GM08714 (cell line): Measurements from ENCODE around the gene TOP2A.
"Not testable (repeated sequence)": the region's sequence is repeated elsewhere in the genome, so short reads cannot be mapped to it uniquely, and the experiment has no call there.

Experiments used
- H3K4me3 ChIP-seq: fragments of 200-500 bp; sonication (Bioruptor generic); 2 replicates; pipeline ENCODE4 v1.5.1; 2014; ENCODE audit warnings: mild to moderate bottlenecking, low read length, inconsistent platforms
- ZNF274 ChIP-seq: IDR thresholded peaks from 2 replicates; pipeline ENCODE4 v1.6.1; 2012; ENCODE audit warnings: mild to moderate bottlenecking, low read depth, low read length

Gene TOP2A

DNA sequence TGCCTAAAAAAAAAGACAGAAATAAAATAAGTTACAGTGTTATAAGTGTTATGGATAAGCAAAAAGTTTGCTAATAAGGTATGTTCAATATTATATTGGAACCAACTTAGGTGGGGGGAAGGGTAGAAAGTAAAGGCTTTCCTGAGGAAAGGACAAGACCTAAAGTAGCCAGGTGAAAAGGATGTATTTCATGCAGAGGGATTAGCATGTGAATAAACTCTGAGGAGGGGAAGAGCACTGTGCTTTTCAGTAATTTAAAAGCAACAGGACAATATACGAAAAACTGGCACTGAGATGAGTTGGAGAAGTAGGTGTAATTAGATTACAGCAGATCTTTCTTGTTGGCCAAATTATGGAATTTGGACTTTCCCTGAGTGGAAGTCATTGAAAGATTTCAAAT lies 7.6 kb downstream of the TOP2A start:
- H3K4me3 ChIP-seq, result no peak overlapping the region
- TF ChIP-seq ZNF274, result no peak

DNA sequence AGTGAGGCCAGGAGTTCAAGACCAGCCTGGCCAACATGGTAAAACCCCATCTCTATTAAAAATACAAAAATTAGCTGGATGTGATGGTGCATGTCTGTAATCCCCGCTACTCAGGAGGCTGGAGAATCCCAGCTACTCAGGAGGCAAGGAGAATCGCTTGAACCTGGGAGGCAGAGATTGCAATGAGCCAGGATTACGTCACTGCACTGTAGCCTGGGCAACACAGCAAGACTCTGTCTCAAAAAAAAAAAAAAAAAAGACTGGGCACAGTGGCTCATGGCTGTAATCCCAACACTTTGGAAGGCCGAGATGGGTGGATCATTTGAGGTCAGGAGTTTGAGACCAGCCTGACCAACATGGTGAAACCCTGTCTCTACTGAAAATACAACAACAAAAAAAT lies 8.2 kb downstream of the TOP2A start:
- H3K4me3 ChIP-seq, result not testable (repeated sequence)

DNA sequence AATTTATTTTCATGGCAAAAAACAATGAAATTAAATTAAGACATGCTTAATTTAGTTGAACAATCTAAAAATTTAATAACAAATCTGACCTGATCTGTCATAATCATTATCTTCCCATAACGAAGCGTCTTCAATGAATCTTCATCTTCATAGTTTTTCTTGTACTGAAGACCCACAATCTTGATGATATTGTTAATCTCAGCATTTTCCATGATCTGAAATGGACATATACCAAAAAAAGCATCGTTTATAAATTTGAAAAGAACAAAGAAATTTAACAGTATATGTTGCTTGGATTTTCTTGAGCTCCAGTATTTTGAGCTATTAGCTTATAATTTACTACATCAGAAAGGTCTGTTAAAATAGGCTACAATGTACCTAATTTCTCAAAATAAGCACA lies 10.2 kb downstream of the TOP2A start:
- no peak for TF ChIP-seq ZNF274
- no peak overlapping the region for H3K4me3 ChIP-seq

DNA sequence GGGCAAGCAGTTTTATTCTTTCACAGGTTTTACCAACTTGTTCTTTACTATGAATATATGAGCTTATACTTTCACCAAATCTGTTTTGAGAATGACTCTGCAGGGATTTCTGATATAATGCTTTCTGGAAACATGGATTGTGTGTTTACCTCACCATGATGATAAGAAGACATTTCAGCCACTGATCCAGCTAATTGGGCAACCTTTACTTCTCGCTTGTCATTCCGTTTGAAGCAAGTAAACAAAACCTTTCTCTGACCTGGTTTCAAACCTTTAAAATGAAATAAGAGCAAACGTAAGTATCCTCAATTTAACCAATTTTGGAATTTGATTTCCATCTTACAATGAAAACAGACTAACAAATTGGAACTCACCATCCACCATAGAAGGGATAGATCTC lies 13.7 kb downstream of the TOP2A start:
- TF ChIP-seq ZNF274, result no peak
- H3K4me3 ChIP-seq, result no peak overlapping the region

DNA sequence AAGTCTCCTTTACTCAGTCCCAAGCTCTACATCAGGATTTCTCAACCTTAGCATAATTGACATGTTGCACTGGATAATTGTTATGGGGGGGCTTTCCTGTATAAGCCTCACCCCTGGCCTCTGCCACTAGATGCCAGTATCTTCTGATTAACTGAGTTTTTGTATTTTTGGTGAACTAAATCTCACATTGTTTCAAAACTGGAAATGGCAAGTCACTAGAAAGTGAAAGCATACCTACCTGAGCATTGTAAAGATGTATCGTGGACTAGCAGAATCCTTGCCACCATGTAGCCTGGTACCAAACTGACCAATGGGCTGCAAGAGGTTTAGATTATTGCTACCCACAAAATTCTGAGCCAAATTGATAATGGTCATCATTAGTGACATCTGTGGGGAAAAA lies 15.0 kb downstream of the TOP2A start:
- no peak for TF ChIP-seq ZNF274
- no peak overlapping the region for H3K4me3 ChIP-seq

DNA sequence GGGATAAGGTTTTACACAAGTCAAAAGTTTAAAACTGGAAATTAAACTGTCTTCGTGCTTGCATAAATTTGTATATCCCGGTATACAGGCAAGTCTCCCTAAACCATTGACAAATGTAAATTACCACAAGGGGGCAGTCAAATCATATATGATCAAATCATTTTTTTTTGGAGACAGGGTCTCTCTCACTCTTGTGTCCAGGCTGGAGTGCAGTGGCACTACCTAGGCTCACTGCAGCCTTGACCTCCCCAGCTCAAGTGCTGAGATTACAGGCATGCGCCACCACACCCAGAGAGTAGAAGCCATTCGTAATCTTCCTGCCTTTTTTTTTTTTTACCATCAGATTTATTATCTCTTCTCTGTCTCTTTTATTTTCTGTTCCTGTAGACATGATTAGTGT lies 18.5 kb downstream of the TOP2A start:
- no peak for TF ChIP-seq ZNF274
- H3K4me3 ChIP-seq, result no peak overlapping the region

DNA sequence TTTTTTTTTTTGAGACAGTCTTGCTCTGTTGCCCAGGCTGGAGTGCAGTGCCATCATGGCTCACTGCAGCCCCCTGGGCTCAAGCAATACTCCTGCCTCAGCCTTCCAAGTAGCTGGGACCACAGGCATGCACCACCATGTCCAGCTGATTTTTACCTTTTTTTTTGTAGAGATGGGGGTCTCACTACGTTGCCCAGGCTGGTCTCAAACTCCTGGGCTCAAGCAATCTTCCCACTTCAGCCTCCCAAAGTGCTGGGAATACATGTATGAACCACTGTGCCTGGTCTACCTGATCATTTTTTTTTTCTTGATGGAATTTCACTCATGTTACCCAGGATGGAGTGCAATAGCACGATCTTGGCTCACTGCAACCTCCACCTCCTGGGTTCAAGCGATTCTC lies 31.1 kb downstream of the TOP2A start:
- H3K4me3 ChIP-seq, result not testable (repeated sequence)

DNA sequence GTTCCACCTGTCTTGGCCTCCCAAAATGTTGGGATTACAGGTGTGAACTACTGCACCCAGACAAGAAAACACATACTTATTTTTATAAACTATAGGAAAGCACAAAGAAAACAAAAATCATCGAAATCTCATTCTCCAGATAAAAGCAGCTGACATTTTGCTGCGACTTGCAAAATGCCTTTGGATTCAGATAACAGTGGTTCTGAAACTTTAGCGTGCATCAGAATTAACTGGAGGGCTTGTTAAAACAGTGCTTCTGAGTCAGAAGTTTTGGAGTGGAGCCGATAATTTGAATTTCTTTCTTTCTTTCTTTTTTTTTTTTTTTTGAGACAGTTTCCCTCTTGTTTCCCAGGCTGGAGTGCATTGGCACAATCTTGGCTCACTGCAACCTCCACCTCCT lies 35.4 kb downstream of the TOP2A start:
- TF ChIP-seq ZNF274, result no peak
- no peak overlapping the region for H3K4me3 ChIP-seq

DNA sequence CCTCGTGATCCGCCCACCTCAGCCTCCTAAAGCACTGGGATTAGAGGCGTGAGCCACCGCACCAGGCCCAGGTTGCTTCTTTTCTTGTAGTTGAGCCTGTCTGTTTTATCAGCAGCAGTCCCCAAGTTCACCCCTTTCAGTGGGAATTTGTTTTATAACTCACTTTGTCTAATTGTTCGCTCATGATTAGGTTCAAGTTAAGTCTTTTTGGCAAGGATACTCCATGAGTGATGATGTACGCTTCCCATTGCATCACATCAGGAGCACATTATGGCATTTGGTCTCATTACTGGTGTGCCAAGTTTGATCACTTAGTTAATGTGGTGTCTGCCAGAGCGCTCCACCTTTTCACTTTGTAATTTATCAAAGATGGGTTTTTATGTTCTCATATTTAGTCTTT lies 38.7 kb downstream of the TOP2A start:
- H3K4me3 ChIP-seq, result no peak overlapping the region
- no peak for TF ChIP-seq ZNF274

DNA sequence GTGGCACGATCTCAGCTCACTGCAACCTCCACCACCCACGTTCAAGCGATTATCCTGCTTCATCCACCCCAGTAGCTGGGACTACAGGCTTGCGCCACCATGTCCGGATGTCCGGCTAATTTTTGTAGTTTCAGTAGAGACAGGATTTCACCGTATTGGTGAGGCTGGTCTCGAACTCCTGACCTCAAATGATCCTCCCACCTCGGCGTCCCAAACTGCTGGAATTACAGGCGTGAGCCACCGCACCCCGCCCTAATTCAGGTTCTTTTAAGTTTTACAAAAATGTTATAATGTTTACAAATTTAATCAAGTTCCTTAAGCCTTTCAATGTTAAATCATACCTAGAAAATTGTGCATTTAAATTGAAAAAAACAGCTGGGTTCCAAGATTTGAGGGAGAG lies 39.9 kb downstream of the TOP2A start:
- no peak overlapping the region for H3K4me3 ChIP-seq
- no peak for TF ChIP-seq ZNF274

DNA sequence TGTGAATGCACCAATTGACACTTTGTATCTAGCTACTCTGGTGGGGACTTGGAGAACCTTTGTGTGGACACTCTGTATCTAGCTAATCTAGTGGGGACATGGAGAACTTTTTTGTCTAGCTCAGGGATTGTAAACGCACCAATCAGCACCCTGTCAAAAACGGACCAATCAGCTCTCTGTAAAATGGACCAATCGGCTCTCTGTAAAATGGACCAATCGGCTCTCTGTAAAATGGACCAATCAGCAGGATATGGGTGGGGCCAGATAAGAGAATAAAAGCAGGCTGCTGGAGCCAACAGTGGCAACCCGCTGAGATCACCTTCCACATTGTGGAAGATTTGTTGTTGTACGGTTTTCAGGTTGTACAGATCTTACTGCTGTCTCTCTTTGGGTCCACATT lies 41.2 kb downstream of the TOP2A start:
- not testable (repeated sequence) for H3K4me3 ChIP-seq

DNA sequence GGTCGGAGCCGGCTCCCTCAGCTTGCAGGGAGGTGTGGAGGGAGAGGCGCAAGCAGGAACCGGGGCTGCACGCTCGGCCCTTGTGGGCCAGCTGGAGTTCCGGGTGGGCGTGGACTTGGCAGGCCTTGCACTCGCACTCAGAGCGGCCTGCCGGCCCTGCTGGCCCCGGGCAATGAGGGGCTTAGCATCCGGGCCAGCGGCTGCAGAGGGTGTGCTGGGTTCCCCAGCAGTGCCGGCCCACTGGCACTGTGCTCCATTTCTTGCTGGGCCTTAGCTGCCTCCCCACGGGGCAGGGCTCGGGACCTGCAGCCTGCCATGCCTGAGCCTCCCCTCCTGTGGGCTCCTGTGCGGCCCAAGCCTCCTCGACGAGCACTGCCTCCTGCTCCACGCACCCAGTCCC lies 41.9 kb downstream of the TOP2A start:
- H3K4me3 ChIP-seq, result not testable (repeated sequence)

DNA sequence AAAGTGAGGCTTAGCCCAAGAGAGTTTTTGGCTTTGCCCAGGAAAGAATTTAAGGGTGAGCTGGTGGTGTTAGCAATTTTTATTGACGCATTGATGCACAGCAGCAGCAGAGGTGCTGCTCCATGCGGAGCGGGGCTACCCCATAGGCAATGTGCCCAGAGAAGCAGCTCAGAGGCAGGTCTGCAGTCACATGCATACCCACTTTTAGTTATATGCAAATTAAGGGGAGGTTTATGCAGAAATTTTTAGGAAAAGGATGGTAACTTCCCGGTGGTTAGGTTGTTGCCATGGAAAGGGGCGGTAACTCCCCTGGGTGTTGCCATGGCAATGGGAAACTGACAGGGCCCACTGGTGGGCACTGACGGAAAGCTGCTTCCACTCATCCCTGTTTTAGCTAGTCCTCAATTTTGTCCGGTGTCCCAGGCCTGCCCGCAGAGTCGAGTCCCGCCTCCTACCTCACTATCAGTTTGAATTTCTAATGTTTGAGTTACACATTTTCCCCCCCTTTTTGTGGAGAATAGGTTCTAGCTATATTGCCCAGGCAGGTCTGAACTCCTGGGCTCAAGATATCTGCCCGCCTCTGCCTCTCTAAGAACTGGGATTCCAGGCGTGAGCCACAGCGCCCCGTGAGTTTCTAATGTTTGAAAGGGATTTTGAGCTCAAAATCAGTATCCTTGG lies 42.7 kb downstream of the TOP2A start:
- no peak overlapping the region for H3K4me3 ChIP-seq
- no peak for TF ChIP-seq ZNF274

DNA sequence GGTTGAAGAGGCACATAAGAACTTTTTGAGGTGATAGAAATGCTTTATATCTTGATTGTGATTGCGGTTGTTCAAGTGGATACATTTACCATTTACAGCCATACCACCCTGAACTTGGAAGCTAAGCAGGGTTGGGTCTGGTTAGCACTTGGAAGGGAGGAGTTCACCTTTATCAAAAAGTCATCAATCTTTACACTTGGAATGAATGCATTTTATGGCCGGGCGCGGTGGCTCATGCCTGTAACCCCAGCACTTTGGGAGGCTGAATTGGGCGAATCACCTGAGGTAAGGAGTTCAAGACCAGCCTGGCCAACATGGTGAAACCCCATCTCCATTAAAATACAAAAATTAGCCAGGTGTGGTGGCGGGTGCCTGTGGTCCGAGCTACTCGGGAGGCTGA lies 43.7 kb downstream of the TOP2A start:
- no peak overlapping the region for H3K4me3 ChIP-seq
- no peak for TF ChIP-seq ZNF274

DNA sequence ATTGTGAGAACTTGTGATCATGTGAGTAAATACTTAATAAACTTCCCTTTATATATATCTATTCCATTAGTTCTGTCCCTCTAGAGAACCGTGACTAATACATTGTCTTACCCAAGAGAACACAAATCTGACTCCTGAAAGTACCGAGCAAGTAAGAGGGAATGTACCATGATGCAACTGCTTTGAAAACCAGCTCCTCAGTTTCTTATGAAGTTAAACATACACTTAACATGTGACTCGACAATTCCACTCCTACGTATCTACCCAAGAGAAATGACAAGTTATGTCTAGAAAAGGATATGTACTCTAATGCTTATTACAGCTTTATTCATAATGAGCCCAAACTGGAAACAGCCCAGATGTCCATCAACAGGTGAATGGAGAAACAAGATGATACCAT lies 44.4 kb downstream of the TOP2A start:
- no peak for TF ChIP-seq ZNF274
- H3K4me3 ChIP-seq, result no peak overlapping the region

DNA sequence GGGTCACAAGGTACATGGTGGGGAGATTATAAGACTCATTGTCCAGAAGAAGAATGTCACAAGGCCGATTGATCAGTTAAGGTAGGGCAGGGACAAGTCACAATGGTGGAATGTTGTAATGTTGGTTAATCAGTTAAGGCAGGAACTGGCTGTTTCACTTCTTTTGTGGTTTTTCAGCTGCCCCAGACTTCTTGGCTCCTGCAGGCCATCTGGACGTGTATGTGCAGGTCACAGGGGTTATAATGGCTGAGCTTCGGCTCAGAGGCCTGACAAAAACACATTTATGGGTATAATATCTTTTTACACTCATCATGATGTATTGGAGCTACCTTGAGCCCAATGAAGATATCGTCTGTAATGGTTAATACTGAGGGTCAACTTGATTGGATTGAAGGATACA lies 45.1 kb downstream of the TOP2A start:
- H3K4me3 ChIP-seq, result not testable (repeated sequence)

DNA sequence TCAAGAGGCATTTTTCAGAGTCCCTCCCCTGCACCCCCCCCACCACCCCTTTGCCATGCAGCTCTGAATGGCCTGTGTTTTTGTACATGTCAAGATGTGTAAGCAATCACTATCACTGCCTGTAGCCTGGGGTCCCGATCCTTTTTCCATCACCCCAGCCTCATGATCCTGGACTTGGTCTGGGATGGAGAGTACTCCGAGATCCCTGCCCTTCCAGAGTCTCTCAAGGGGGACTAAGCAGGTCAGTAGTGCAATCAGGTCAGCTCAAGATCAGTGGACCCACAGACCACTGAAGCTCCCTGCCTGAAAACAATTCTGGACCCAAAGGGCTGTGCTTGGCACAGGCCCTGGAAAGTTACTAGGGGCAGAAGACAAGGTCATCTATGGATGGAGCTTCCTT lies 45.7 kb downstream of the TOP2A start:
- H3K4me3 ChIP-seq, result no peak overlapping the region
- TF ChIP-seq ZNF274, result no peak
